IPS-NIHi7 (cell line): ENCODE data around the gene RANGRF.

ENCODE experiments used
- DNase-seq: peaks from one replicate; pipeline ENCODE4 v3.0.0; 2012; ENCODE audit warnings: mixed read lengths; ENCODE audit errors: extremely low spot score

RANGRF gene

GRCh38 chr17:8274816-8275215 lies 13.7 kb upstream of the RANGRF start:
- no peak for DNase-seq

GRCh38 chr17:8275421-8276290 lies 12.8 kb upstream of the RANGRF start:
- DNase-seq: no peak

GRCh38 chr17:8277317-8277716 lies 11.2 kb upstream of the RANGRF start:
- no peak for DNase-seq

GRCh38 chr17:8282345-8282744 lies 6.1 kb upstream of the RANGRF start:
- DNase-seq: no peak

GRCh38 chr17:8283356-8283755 lies 5.1 kb upstream of the RANGRF start:
- DNase-seq: no peak

- no peak for DNase-seq
Measured at GRCh38 chr17:8284126-8284525, 4.3 kb upstream of the RANGRF start.

GRCh38 chr17:8285270-8286181 lies 2.9 kb upstream of the RANGRF start:
- DNase-seq: no peak

GRCh38 chr17:8287651-8288335 lies 677 bp upstream of the RANGRF start:
- no peak for DNase-seq

- DNase-seq: peak; percentile 86
Measured at GRCh38 chr17:8289103-8289397, 580 bp downstream of the RANGRF start.

- DNase-seq: no peak
Measured at GRCh38 chr17:8290043-8290442, 1.6 kb downstream of the RANGRF start.

GRCh38 chr17:8292639-8293395 lies 4.3 kb downstream of the RANGRF start:
- DNase-seq: no peak

- DNase-seq: no peak
Measured at GRCh38 chr17:8294361-8294760, 5.9 kb downstream of the RANGRF start.

GRCh38 chr17:8294814-8295316 lies 6.4 kb downstream of the RANGRF start:
- DNase-seq: no peak

GRCh38 chr17:8300226-8300625 lies 11.8 kb downstream of the RANGRF start:
- DNase-seq: no peak

- peak; percentile 91 for DNase-seq
Measured at GRCh38 chr17:8300627-8301242, 12.3 kb downstream of the RANGRF start.

GRCh38 chr17:8310601-8311123 lies 22.2 kb downstream of the RANGRF start:
- no peak for DNase-seq

GRCh38 chr17:8311131-8311790 lies 22.8 kb downstream of the RANGRF start:
- DNase-seq: no peak

- no peak for DNase-seq
Measured at GRCh38 chr17:8312251-8312650, 23.8 kb downstream of the RANGRF start.

GRCh38 chr17:8312726-8313600 lies 24.5 kb downstream of the RANGRF start:
- no peak for DNase-seq
